Activated CD4-positive, alpha-beta T cell treated with anti-CD3 and anti-CD28 coated beads, Interleukin-2, amount 10 ng/mL, durations not matched to agents 24 days and 14 days (primary cell): ENCODE results near the gene PLVAP. TPM values are rescaled to one million over a fixed set of nuclear protein-coding genes. Genes with fewer than 3 reads are reported as not detected.
A peak's percentile ranks its signal among the peaks of the same experiment; 100 is the strongest.

Experiments
- DNase-seq: peaks from one replicate; pipeline ENCODE4 v3.0.0; 2022
- H3K27ac Mint-ChIP-seq: one replicate; pipeline ENCODE4 v1.8.0; 2022; ENCODE audit warnings: mild to moderate bottlenecking, mixed read lengths
- H3K27me3 Mint-ChIP-seq: one replicate; pipeline ENCODE4 v1.8.0; 2022; ENCODE audit warnings: mixed read lengths
- H3K36me3 Mint-ChIP-seq: one replicate; pipeline ENCODE4 v1.8.0; 2022; ENCODE audit warnings: low read depth, mild to moderate bottlenecking, mixed read lengths
- H3K4me1 Mint-ChIP-seq: one replicate; pipeline ENCODE4 v1.8.0; 2021; ENCODE audit warnings: mixed read lengths
- H3K4me3 Mint-ChIP-seq: one replicate; pipeline ENCODE4 v1.8.0; 2022; ENCODE audit warnings: mild to moderate bottlenecking, moderate library complexity, mixed read lengths
- H3K9me3 Mint-ChIP-seq: one replicate; pipeline ENCODE4 v1.8.0; 2021; ENCODE audit warnings: mixed read lengths
- intact Hi-C: fragments of 100-400 bp; cut with micrococcal nuclease; formaldehyde crosslinking; loops from one replicate; pipeline ENCODE4 v1.15.1; 2023
- total RNA-seq: library from RNA; stranded (reverse); gene quantifications from 2 replicates; pipeline ENCODE4 v1.2.3, GENCODE V29; 2022

PLVAP gene
- total RNA-seq, 1 donor from 2014 or later, result not detected

GRCh38 chr19:17357724-17358123, 19.4 kb downstream of the PLVAP start:
- no peaks in the 10 kb centered on the region for H3K9me3 Mint-ChIP-seq
- no peaks in the 10 kb centered on the region for H3K4me1 Mint-ChIP-seq
- no peak for DNase-seq
- H3K4me3 Mint-ChIP-seq, result no peak overlapping the region
- intact Hi-C loops, result no loop called here
- H3K27ac Mint-ChIP-seq, result no peak overlapping the region
- H3K36me3 Mint-ChIP-seq, result no peaks in the 10 kb centered on the region
- H3K27me3 Mint-ChIP-seq, result peaks cover 6% of the 10 kb centered on the region

- H3K4me1 Mint-ChIP-seq, result no peaks in the 10 kb centered on the region
- no peak overlapping the region for H3K4me3 Mint-ChIP-seq
- H3K36me3 Mint-ChIP-seq, result no peaks in the 10 kb centered on the region
- no peak for DNase-seq
- no peak overlapping the region for H3K27ac Mint-ChIP-seq
- no peaks in the 10 kb centered on the region for H3K9me3 Mint-ChIP-seq
- H3K27me3 Mint-ChIP-seq, result peaks cover under 1% of the 10 kb centered on the region
- intact Hi-C loops, result no loop called here
Observed at GRCh38 chr19:17357078-17357666, 20.0 kb downstream of the PLVAP start.

GRCh38 chr19:17353386-17353785, 23.8 kb downstream of the PLVAP start:
- intact Hi-C loops, result no loop called here
- no peaks in the 10 kb centered on the region for H3K36me3 Mint-ChIP-seq
- no peak overlapping the region for H3K27ac Mint-ChIP-seq
- no peak for DNase-seq
- peaks cover 2% of the 10 kb centered on the region for H3K27me3 Mint-ChIP-seq
- H3K4me3 Mint-ChIP-seq, result no peak overlapping the region
- H3K9me3 Mint-ChIP-seq, result no peaks in the 10 kb centered on the region
- H3K4me1 Mint-ChIP-seq, result peaks cover 4% of the 10 kb centered on the region

- no peak for DNase-seq
- no peak overlapping the region for H3K4me3 Mint-ChIP-seq
- H3K27me3 Mint-ChIP-seq, result peaks cover 4% of the 10 kb centered on the region
- H3K9me3 Mint-ChIP-seq, result no peaks in the 10 kb centered on the region
- intact Hi-C loops, result no loop called here
- H3K4me1 Mint-ChIP-seq, result peaks cover 4% of the 10 kb centered on the region
- H3K36me3 Mint-ChIP-seq, result no peaks in the 10 kb centered on the region
- H3K27ac Mint-ChIP-seq, result no peak overlapping the region
Observed at GRCh38 chr19:17352608-17353280, 24.4 kb downstream of the PLVAP start.

- intact Hi-C loops, result no loop called here
- Mint-ChIP-seq H3K9me3 (no peaks in the 10 kb centered on the region), H3K4me1 (peaks cover 4% of the 10 kb centered on the region), H3K27ac (no peak overlapping the region), H3K36me3 (no peaks in the 10 kb centered on the region), H3K4me3 (no peak overlapping the region), H3K27me3 (peaks cover 4% of the 10 kb centered on the region)
- DNase-seq, result no peak
Observed at GRCh38 chr19:17351815-17352435, 25.2 kb downstream of the PLVAP start.

GRCh38 chr19:17348700-17349099, 28.4 kb downstream of the PLVAP start:
- H3K27ac Mint-ChIP-seq, result no peak overlapping the region
- H3K36me3 Mint-ChIP-seq, result no peaks in the 10 kb centered on the region
- peak overlapping the region; percentile 23 for H3K4me3 Mint-ChIP-seq
- intact Hi-C loops, result no loop called here
- H3K9me3 Mint-ChIP-seq, result no peaks in the 10 kb centered on the region
- H3K27me3 Mint-ChIP-seq, result peaks cover 4% of the 10 kb centered on the region
- no peak for DNase-seq
- peaks cover 9% of the 10 kb centered on the region for H3K4me1 Mint-ChIP-seq

GRCh38 chr19:17347877-17348276, 29.3 kb downstream of the PLVAP start:
- no peaks in the 10 kb centered on the region for H3K9me3 Mint-ChIP-seq
- peaks cover 4% of the 10 kb centered on the region for H3K27me3 Mint-ChIP-seq
- peaks cover under 1% of the 10 kb centered on the region for H3K36me3 Mint-ChIP-seq
- no peak overlapping the region for H3K4me3 Mint-ChIP-seq
- H3K4me1 Mint-ChIP-seq, result peaks cover 9% of the 10 kb centered on the region
- DNase-seq, result no peak
- intact Hi-C loops, result no loop called here
- H3K27ac Mint-ChIP-seq, result no peak overlapping the region

- H3K27ac Mint-ChIP-seq, result no peak overlapping the region
- H3K4me1 Mint-ChIP-seq, result peaks cover 9% of the 10 kb centered on the region
- peaks cover 4% of the 10 kb centered on the region for H3K27me3 Mint-ChIP-seq
- no peaks in the 10 kb centered on the region for H3K9me3 Mint-ChIP-seq
- peaks cover 2% of the 10 kb centered on the region for H3K36me3 Mint-ChIP-seq
- DNase-seq, result no peak
- H3K4me3 Mint-ChIP-seq, result no peak overlapping the region
- intact Hi-C loops, result no loop called here
Observed at GRCh38 chr19:17347361-17347760, 29.8 kb downstream of the PLVAP start.

GRCh38 chr19:17346109-17346671, 31.0 kb downstream of the PLVAP start:
- H3K4me3 Mint-ChIP-seq, result peak overlapping the region; percentile 23
- peaks cover 2% of the 10 kb centered on the region for H3K36me3 Mint-ChIP-seq
- H3K27ac Mint-ChIP-seq, result no peak overlapping the region
- H3K4me1 Mint-ChIP-seq, result peaks cover 7% of the 10 kb centered on the region
- H3K9me3 Mint-ChIP-seq, result no peaks in the 10 kb centered on the region
- intact Hi-C loops, result loop anchor here (1.0 kb wide), 2 partner anchors 40 to 120 kb away; no protein-coding TSS in a partner anchor
- H3K27me3 Mint-ChIP-seq, result peaks cover 4% of the 10 kb centered on the region
- DNase-seq, result peak; percentile 95

GRCh38 chr19:17341845-17342244, 35.3 kb downstream of the PLVAP start:
- H3K4me1 Mint-ChIP-seq, result peaks cover 13% of the 10 kb centered on the region
- H3K36me3 Mint-ChIP-seq, result peaks cover 8% of the 10 kb centered on the region
- H3K4me3 Mint-ChIP-seq, result no peak overlapping the region
- DNase-seq, result no peak
- H3K27ac Mint-ChIP-seq, result no peak overlapping the region
- H3K9me3 Mint-ChIP-seq, result no peaks in the 10 kb centered on the region
- intact Hi-C loops, result no loop called here
- no peaks in the 10 kb centered on the region for H3K27me3 Mint-ChIP-seq

- intact Hi-C loops, result no loop called here
- Mint-ChIP-seq H3K4me3 (no peak overlapping the region), H3K27me3 (no peaks in the 10 kb centered on the region), H3K27ac (no peak overlapping the region), H3K4me1 (peaks cover 16% of the 10 kb centered on the region), H3K9me3 (no peaks in the 10 kb centered on the region), H3K36me3 (peaks cover 8% of the 10 kb centered on the region)
- DNase-seq, result no peak
Observed at GRCh38 chr19:17341386-17341785, 35.8 kb downstream of the PLVAP start.

- no peaks in the 10 kb centered on the region for H3K9me3 Mint-ChIP-seq
Observed at GRCh38 chr19:17340871-17341357, 36.2 kb downstream of the PLVAP start.

GRCh38 chr19:17340302-17340870, 36.8 kb downstream of the PLVAP start:
- Mint-ChIP-seq H3K36me3 (peaks cover 8% of the 10 kb centered on the region), H3K9me3 (no peaks in the 10 kb centered on the region), H3K27ac (no peak overlapping the region), H3K4me3 (no peak overlapping the region), H3K4me1 (peaks cover 14% of the 10 kb centered on the region), H3K27me3 (no peaks in the 10 kb centered on the region)
- DNase-seq, result no peak
- intact Hi-C loops, result no loop called here

More at GRCh38 chr19:17340871-17341357, 36.2 kb downstream of the PLVAP start:
- Mint-ChIP-seq H3K4me3 (no peak overlapping the region), H3K36me3 (peaks cover 8% of the 10 kb centered on the region), H3K4me1 (peaks cover 14% of the 10 kb centered on the region), H3K27ac (no peak overlapping the region), H3K27me3 (no peaks in the 10 kb centered on the region)
- DNase-seq, result no peak
- intact Hi-C loops, result no loop called here
